ENCODE results near the gene RPAP3.
"Not testable (repeated sequence)": the region's sequence is repeated elsewhere in the genome, so short reads cannot be mapped to it uniquely, and the experiment has no call there.

The RPAP3 gene

DNA sequence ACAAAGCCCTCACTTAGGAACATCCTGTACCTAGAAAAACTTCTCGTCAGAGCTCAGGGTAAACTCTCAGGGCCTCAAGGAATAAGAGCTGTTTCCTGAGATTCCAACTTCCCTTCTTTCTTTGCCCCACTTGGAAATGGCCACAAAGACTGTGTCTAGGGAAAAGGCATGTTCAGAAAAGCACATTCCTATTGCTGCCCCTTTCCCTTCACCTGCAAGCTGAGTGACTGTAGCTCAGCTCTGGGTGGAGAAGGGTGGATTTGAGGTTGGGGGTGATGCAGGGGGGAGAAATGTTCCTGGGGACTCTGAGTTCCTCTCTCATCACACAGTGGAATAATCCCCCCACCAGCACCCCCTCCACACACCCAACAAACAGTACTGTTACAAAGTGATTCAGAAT, 12.7 kb upstream of the RPAP3 start:
- DNase-seq = no peak

DNA sequence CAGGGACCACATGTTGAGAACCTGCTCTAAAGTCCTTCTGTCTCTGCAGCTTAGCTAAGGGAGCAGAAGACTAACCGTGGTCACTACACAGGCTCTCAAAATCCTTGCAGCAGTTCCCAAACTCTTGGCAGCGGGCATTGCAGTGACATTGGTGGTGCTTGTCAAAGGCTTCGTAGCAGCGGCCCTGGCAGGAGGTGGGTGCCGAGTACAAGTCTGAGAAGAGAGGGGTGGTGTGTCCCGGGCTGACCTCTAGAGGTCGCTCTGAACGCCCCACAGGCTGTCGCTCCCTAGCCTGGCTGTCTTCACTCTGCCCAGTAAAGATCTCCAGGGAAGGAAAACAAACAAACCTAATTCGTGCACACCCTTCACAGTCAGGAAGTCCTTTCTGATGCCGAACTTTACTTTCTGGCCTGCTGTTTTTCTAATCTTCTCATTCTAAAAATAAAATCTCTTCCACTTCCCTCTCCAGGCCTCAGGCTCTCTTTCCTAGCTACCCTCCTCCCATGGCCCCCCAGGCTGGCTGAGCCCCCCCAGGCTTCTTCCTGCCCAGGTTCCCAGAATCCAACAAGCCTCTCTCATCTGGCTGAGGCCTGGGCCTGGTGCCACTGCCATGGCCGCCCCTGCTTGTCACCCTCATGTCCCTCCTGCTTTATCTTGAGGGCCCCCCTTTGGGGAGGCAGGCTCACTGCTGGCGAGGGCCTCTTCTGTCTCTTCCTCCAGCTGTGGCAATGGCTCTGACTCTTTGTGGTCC, 11.8 kb upstream of the RPAP3 start:
- peak; percentile 58 for DNase-seq

DNA sequence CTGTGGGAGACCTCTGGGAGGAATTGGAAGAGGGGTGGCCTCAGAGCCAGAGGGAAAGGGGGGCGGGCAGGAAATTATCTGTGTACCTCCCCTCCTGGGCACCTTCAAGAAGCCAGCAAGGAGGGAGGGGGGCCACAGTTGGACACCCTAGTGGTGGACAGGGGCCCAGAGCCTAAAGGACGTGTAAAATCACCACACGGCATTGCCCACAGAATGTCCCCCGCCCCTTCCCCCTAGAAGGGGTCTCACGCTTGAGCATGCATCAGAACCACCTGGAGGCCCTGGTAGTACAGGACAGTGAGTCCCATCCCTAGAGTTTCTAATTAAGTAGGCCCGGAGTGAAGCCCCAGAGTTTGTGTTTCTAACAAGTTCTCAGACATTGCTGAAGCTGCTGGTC, 11.2 kb upstream of the RPAP3 start:
- no peak for DNase-seq

DNA sequence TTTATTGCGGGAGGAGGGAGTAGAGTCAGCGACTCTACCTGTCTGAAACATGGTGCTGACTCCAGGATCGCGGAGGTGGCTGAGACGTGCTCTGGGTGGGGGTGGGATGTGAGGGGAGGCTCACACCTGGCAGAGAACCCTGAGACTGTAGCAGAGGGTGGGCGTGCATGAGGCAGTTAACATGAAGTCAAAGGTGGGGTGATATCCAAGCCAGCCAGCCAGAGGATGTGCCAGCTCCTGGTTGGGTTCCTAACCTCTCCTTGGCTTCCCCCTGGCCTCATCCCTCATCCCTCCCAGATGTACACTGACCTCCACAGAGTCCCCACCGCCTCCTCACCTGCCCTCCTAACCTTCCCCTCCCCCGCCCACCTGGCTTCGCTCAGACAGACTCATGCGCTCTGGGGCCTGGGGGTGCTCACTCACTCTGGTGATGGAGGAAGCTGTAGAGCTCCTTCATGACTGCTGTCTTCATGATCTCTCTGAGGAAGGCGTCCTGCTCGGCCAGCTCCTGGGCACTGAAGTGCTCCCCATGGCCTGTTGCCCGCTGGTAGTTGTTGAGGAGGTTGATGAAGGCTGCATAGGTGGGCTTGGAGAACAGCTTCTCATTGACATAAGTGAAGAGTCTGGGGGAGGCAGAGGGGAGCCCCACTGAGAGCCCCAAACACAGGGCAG, 10.2 kb upstream of the RPAP3 start:
- no peak for DNase-seq

DNA sequence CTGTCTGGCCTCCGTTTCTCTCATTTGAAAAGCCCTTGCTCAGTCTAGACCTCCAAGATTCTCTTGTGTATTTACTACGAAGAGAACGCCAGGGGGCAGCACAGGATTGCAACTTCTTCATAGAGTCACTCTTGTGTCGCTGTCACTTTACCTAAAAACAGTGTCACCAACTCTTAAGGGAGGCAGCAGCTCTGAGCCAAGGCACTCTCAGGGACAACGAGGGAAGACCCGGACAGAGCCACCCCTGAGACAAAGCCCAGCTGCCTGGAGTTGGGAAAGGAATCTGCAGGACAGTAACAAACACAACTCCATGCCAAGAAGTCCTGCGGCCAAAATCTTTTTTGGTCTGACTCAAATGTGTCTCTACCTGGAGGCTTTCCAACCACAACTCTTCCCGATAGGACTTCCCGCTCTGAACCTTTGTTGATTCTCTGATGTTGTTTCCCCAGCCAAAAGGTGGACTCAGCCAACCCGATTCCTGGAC, 9.6 kb upstream of the RPAP3 start:
- DNase-seq = peak; percentile 86

DNA sequence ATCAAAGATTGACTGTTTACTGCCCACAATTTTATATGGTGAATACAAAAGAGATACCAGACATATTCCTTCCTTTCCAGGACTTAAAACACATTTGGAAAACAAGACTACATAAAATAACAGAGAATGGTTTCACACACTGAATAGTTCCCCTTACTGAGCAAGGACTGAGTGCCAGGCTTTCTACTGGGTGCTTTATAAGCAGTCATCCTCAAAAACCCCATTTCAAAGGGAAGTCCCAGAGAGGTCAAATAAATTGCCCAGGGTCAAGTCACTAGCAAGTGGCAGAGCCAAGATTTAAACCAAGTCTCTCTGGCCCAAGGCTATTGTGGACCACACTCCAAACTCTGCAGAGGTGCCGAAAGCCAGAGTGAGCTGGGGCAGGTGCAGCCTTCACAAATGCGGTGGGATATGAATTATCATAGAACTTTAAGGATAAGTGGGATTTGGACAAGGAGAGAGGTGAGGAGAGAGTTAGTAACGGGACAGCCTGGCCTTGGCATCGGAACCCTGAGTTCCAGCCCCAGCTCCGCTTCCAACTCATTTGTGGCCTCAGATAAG, 9.1 kb upstream of the RPAP3 start:
- no peak for DNase-seq

DNA sequence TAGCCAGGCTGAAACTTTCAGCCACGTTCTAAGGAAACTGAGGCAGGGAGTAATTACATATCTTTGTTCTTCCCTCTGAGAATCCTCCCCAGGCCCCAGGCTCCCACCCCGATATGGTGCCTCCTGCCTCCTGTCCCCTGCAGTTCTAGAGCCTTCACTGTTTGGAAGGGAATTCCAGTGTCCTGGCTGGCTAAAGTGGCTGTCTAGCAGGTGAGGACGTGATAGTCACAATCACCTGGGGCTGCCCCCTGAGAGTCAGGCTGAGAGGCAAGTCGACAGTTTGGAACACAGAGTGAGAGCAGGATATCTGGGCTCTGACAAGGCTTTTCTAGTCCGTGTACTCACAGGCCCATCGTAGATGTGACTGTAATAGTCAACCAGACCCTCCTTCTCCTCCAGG, 6.3 kb upstream of the RPAP3 start:
- no peak for DNase-seq

DNA sequence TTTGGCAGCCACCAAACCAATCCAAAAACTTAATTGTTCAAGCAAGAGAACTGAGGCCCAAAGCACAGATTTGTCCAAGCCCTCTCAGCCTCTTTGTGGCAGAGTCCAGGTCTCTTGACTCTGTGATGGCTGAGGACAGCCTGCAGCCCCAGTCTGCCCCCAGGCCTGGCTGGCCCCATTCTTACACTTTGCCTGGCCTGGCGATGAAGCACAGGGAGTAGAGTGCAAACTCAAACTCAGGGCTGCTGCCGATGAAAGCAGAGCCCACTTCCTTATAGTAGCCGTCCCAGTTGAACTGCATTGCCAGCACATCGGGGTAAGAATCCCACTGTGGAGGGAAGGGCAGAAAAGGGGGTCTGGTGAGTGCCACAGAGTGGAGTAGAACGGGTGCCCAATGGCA, 5.6 kb upstream of the RPAP3 start:
- no peak for DNase-seq

DNA sequence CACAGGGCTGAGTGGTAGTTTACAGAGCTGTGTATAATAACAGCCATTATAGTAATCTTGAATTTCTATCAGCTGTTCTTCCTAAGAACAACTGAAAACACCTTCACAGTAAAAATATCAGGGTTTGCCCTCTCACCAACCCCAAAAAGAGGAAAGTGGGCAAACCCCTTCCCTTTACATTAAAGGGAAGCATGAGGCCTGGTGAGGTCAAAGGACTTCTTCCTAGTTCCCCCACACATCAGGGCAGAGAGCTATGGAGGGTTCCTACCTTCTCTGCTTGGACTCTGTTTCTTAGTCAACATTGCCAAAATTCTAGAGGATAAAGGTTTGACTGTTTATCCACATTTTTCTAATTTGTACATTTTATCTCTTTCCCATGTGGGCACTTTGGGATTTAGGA, 4.4 kb upstream of the RPAP3 start:
- DNase-seq = no peak

DNA sequence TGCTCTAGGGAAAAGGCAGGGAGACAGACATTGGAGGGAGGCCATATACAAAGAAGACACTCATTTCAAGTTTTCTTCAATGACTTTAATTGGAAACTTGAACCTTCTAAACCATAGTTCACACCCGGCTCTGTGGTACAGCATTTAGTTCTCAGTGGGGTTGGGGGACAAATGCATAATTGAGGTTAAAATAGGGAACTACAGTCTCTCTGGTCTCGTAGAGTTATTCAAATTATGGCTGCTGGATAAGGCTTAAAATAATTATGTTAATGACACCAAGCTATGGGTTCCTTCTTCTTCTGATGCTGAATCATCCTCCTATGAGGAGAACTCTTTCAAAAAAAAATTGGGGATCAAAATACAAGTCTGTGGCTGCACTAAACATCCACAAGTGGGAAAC, 3.8 kb upstream of the RPAP3 start:
- no peak for DNase-seq

DNA sequence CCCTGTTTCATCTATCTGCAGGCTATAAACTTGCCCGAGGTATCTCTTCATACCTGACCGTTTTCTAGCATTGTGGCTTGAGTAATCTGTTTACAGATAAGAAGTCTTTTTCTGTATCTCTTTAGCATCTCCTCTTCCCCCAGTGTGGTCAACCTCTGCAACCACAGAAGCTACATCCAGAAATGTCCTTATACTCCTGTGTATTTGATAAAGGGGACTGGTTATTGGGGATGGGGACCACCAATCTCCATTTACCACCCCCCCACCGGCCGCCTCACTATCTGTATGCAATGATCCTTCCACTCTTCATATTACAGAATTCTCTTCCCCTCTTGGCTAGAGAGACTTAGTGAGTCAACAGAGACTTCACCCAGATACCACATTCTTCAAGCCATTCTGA, 3.4 kb upstream of the RPAP3 start:
- DNase-seq = no peak

DNA sequence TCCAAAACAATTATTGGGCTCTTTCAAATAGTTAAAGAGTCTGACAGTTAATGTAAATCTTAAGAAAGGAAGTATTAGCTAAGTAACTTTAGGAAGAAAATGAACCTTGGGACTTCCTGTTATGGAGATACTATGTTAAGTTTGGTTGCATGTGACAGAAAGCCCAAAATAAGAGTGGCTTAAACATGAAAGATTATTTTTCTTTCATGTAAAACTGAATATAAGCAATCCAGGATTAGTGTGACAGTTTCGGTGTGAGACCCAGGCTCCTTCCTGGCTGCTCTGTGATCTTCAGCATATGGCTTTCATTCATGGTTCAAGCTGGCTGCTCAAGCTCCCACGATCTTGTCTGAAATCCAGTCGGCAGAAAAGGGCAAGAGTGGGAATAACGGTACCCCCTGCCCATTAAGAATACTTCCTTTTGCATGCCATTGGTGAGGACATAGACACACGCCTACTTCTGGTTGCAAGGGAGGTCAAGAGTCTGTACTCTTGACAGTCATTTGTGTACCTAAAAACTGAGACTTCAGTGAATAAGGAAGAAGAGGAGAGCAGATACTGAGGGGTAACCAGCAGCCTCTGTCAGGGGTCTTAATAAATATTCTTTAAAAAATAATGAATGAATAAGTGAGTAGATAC, 2.2 kb upstream of the RPAP3 start:
- no peak for DNase-seq

DNA sequence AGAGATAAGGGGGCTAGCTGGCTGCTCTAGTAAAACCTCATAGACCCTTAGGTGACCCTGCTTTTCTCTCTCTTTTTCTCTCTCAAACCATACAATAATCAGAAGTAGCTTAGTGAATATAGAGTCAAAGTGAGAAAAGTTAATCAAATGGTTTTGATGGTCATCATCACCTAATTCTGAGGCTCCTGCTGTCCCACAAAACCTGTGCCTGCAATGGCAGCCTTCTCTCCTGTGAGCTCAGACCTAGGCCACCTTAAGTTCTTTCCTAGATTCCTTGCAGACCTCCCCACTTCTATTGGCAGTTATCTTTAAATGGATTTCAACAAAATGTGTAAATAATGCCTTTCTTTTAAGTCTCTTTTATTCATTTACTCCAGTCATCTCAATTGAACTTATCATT, 1.5 kb upstream of the RPAP3 start:
- DNase-seq = no peak

DNA sequence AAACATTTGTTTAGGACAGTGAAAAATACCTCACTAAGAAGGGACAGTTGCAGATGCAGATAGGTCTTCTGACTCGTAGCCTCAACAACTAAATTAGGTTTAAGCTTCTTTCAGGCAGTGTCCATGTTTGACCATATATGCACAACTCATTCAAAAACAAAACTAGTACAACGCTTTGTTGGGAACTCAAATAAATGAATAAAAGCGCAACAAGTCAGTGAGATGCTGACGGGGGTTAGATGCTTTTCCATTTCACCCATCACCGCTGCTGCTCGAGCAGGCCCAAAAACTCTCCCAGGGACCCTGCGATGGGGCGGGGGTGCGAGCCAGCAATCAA, 633 bp downstream of the RPAP3 start:
- no peak for DNase-seq

DNA sequence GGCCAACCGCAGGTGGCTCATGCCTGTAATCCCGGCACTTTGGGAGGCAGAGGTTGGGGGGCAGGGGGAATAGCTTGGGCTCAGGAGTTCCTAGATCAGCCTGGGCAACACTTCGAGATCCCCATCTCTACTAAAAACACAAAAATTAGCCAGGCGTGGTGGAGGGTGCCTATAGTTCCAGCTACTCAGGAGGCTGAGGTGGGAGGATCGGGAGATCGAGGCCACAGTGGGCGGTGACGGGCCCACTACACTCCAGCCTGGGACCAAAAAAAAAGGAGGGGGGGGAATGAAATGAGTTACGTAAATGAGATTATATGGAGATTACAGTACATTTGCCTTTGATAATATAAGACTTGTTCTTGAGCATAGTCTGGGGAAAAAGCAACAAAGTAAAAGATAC, 1.1 kb downstream of the RPAP3 start:
- DNase-seq = no peak

DNA sequence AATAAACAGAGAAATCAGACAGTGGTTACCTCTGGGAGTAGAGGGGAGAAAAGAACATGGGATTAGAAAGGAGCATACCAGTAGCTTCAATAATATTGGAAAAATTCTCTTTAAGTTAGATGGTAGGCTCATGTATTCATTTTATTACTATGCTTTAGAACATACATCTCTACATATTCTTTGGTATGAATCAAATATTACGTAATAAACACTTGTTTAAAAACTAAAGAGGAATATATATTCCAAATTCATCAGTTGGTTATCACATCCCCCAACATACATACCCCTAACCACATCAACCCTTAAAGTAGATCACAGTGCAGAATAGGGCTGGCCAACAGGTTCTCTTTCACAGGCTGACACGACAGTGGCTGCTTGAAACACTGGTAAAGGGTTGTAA, 5.6 kb downstream of the RPAP3 start:
- DNase-seq = no peak

DNA sequence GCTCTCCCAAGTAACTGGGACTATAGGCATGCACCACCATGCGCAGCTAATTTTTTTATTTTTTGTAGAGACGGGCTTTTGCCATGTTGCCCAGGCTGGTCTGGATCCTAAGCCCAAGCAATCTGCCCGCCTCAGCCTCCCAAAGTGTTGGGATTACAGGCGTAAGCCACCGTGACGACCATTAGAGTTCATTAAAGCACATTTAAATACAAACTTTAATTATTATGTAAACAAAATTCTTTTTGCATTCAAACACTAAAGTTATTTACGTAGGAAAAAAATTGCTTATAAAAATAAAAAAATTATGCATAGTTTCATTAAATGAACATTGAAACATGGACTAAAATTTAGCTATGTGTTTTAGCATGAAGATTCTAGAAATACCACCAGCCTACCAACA, 7.2 kb downstream of the RPAP3 start:
- no peak for DNase-seq

DNA sequence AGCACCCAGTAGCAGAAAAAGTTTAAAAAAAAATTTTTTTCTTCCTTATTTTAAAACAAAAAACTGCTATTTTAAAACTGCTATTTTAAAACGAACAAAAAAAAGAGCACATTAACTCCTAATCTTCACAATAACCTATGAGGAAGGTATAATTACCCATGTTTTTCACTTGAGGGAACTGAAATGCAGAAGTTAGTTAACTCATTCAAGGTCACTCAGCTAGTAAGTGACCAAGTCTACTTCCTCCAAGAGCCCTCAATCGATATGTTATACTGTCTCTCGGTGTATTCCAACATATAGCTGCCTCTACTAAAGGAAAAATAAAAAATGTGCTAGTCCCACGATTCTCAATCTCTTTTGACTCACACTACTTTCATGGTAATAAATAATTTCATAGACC, 7.8 kb downstream of the RPAP3 start:
- DNase-seq = no peak

DNA sequence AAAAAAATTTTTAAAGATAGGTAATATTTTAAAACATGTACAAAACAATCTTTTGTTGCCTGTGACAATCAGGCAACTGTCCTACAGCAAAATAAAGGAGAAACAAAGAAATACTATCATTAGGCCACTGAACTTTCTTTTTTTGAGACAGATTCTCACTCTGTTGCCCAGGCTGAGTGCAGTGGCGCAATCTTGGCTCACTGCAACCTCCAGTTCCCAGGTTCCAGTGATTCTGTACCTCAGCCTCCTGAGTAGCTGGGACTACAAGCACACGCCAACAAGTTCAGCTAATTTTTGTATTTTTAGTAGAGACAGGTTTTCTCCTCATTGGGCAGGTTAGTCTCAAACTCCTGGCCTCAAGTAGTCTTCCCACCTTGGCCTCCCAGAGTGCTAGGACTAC, 16.6 kb downstream of the RPAP3 start:
- no peak for DNase-seq

DNA sequence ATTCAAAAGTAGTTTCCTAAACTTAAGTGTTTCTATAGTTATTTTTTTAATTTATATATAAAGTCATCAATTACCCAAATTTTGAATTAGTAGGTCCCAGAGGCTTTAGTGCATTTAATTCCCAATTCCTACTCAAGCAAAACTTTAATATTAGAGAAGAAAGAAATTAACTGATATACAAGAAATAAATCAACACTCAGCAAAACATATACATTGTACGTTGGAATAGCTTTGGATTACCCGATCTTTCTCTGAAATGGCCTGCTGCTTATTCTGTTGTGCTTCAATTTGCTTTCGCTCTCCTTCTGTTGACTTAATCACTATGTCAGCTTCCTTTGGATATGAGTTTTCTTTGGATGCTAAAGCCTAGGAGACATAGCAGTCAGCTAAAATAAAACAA, 18.2 kb downstream of the RPAP3 start:
- no peak for DNase-seq

DNA sequence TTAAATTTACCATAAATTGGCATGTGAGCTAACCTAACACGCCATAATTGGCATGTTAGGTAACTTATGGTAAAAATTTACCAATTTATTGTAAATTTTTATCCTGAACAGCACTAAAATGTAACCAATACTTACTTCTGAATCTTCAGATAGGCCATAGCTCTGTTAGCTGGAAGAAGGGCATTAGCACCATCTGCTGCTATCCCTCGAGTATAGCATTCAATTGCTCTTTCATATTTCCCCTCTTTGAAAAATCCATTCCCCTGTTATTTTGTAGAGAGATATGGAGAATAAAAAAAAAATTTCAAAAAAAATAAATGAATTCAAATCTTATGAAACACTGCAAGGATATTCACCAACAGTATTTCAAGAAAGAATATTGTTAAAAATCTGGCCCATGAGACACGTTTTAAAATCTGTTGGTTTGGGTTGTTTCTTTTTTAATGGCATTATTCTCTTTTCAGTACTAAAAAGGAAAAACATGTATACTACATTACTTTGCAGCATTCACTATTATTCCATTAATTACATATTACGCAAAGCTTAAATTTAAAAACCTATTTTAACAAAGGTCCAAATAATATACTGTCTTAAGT, 19.1 kb downstream of the RPAP3 start:
- peak; percentile 15 for DNase-seq

DNA sequence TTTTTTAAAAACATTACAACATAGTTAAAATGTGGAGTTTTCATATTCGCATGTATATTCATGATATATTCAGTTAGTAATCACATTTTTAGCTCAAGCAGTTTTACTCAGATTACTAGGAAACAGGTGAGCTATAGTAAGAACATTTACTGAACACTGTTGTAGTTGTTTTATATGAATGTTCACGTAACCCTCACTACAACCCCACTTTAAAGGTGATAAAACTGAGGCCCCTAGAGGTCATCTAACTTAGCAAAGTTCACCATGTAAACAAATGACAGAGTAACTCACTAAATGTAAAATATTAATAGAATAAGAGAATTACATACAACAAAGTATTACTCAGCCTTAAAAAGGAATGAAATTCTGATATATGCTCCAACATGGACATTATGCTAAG, 26.0 kb downstream of the RPAP3 start:
- DNase-seq = no peak

DNA sequence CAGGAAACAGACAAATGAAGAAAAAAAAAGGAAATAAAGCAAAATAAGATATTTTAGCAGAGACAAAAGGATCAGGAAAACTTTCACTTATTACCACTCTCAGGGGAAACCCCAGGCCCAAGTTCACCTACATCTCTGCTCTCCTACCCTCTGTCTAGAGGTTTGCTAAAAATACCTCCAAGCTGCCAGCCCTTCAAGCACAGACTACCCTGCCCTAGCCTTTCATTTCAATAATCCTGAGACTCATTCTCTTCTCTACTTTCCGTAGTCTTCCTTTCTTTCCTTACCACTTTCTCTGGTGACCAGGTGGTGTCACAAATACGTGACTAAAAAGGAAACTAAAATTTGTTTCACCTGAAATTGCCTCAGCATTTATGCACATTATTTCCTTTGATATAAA, 33.8 kb downstream of the RPAP3 start:
- DNase-seq = no peak

DNA sequence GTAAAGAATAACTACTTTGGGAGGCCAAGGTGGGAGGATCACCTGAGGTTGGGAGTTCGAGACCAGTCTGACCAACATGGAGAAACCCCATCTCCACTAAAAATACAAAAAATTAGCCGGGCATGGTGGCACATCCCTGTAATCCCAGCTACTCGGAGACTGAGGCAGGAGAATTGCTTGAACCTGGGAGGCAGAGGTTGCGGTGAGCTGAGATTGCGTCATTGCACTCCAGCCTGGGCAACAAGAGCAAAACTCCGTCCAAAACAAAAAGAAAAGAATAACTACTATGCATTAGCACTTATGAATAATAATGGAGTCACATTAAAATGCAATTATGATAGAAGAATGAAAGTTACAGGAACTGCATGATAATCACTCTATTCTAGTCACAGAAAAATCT, 37.9 kb downstream of the RPAP3 start:
- DNase-seq = not testable (repeated sequence)
